IMR-90 (cell line): Measurements from ENCODE around the gene VIPR1. TPM values are rescaled to one million over a fixed set of nuclear protein-coding genes. Genes with fewer than 3 reads are reported as not detected.

ENCODE experiments used
- ATAC-seq: fragments of 200-7000 bp; cut with Tn5 transposase; 2 replicates; pipeline ENCODE4 v1.9.1; 2020; ENCODE audit warnings: low read depth, mild to moderate bottlenecking, moderate library complexity
- BruUV-seq: library from RNA; stranded (reverse); fragments of 400-500 nt; replicated peaks from 2 replicates; lab custom pipeline; 2021; lab: Mats Ljungman, UMichigan
- CTCF ChIA-PET: fragments of 300-600 bp; formaldehyde crosslinking; extraction: SDS; loops from one replicate; lab custom pipeline; 2021; ENCODE audit warnings: antibody characterized with exemption; lab: Yijun Ruan, JAX
- POLR2A ChIA-PET: fragments of 300-600 bp; sonication (Branson Sonifier 250); formaldehyde crosslinking; loops from one replicate; lab custom pipeline; 2022; ENCODE audit warnings: antibody characterized with exemption; ENCODE audit not compliant: unreplicated experiment; lab: Charles Lee
- DNase-seq: peaks from one replicate; pipeline ENCODE4 v3.0.0; 2013
- H2AFZ ChIP-seq: replicated peaks from 2 replicates; pipeline ENCODE3; 2013; ENCODE audit warnings: low read length, mild to moderate bottlenecking; ENCODE audit not compliant: poor library complexity
- H2AK5ac ChIP-seq: 2 replicates; pipeline ENCODE4 v1.6.1; 2013; ENCODE audit warnings: low read depth, low read length, inconsistent platforms
- H2AK9ac ChIP-seq: replicated peaks from 2 replicates; pipeline ENCODE3; 2013; ENCODE audit warnings: mild to moderate bottlenecking, low read depth, low read length, moderate library complexity; ENCODE audit not compliant: poor library complexity
- H2BK120ac ChIP-seq: 2 replicates; pipeline ENCODE4 v1.6.1; 2013; ENCODE audit warnings: low read depth, low read length, inconsistent platforms
- H2BK15ac ChIP-seq: 3 replicates; pipeline ENCODE4 v1.6.1; 2013; ENCODE audit warnings: low read depth, low read length, inconsistent platforms
- H2BK20ac ChIP-seq: 2 replicates; pipeline ENCODE4 v1.6.1; 2013; ENCODE audit warnings: low read depth, mild to moderate bottlenecking, inconsistent platforms, low read length, moderate library complexity
- H2BK5ac ChIP-seq: 2 replicates; pipeline ENCODE4 v1.6.1; 2013; ENCODE audit warnings: mild to moderate bottlenecking, low read depth, low read length, inconsistent platforms; ENCODE audit not compliant: poor library complexity, severe bottlenecking
- H3K14ac ChIP-seq: replicated peaks from 2 replicates; pipeline ENCODE4 v1.6.1; 2013; ENCODE audit warnings: low read depth, low read length, inconsistent platforms
- H3K18ac ChIP-seq: 2 replicates; pipeline ENCODE4 v1.6.1; 2013; ENCODE audit warnings: low read depth, low read length, control low read depth
- H3K23ac ChIP-seq: 2 replicates; pipeline ENCODE4 v1.6.1; 2013; ENCODE audit warnings: low read depth, low read length, inconsistent platforms
- H3K27ac ChIP-seq: 2 replicates; pipeline ENCODE4 v1.5.1; 2013; ENCODE audit warnings: mild to moderate bottlenecking, control low read depth, low read length; ENCODE audit not compliant: insufficient read depth
- H3K27me3 ChIP-seq: 2 replicates; pipeline ENCODE4 v1.6.1; 2013; ENCODE audit warnings: low read length; ENCODE audit not compliant: control insufficient read depth, insufficient read depth
- H3K36me3 ChIP-seq: 2 replicates; pipeline ENCODE4 v1.6.1; 2013; ENCODE audit warnings: low read length, mixed read lengths; ENCODE audit not compliant: control insufficient read depth, insufficient read depth
- H3K4ac ChIP-seq: 2 replicates; pipeline ENCODE4 v1.6.1; 2013; ENCODE audit warnings: low read depth, low read length, inconsistent platforms
- H3K4me1 ChIP-seq: 2 replicates; pipeline ENCODE4 v1.6.1; 2013; ENCODE audit warnings: low read length, mixed read lengths; ENCODE audit not compliant: control insufficient read depth, insufficient read depth
- H3K4me2 ChIP-seq: 2 replicates; pipeline ENCODE4 v1.6.1; 2013; ENCODE audit warnings: low read depth, mild to moderate bottlenecking, control low read depth, low read length, moderate library complexity
- H3K4me3 ChIP-seq: 2 replicates; pipeline ENCODE4 v1.5.1; 2013; ENCODE audit warnings: low read depth, mild to moderate bottlenecking, control low read depth, low read length, moderate library complexity; ENCODE audit not compliant: insufficient read depth
- H3K56ac ChIP-seq: 2 replicates; pipeline ENCODE4 v1.6.1; 2013; ENCODE audit warnings: low read length, inconsistent platforms; ENCODE audit not compliant: insufficient read depth; ENCODE audit errors: extremely low read depth
- H3K79me1 ChIP-seq, 2 experiments: 2 replicates each; pipeline ENCODE4 v1.6.1; 2013; ENCODE audit warnings: low read length in 2 of 2, inconsistent platforms in 1 of 2, low read depth in 1 of 2
- H3K9ac ChIP-seq: 2 replicates; pipeline ENCODE4 v1.6.1; 2013; ENCODE audit warnings: low read depth, low read length, control low read depth
- H3K9me1 ChIP-seq: 2 replicates; pipeline ENCODE4 v1.6.1; 2013; ENCODE audit warnings: low read length, inconsistent platforms; ENCODE audit not compliant: insufficient read depth
- H3K9me3 ChIP-seq: 2 replicates; pipeline ENCODE4 v1.6.1; 2013; ENCODE audit warnings: low read length; ENCODE audit not compliant: control insufficient read depth, insufficient read depth
- H4K20me1 ChIP-seq: 2 replicates; pipeline ENCODE4 v1.6.1; 2013; ENCODE audit warnings: low read length, inconsistent platforms; ENCODE audit not compliant: insufficient read depth
- H4K5ac ChIP-seq: 2 replicates; pipeline ENCODE4 v1.6.1; 2013; ENCODE audit warnings: mild to moderate bottlenecking, low read depth, low read length, control low read depth
- H4K8ac ChIP-seq, 2 experiments: 2 replicates each; pipeline ENCODE4 v1.6.1; 2013; ENCODE audit warnings: low read depth in 2 of 2, low read length in 2 of 2, control low read depth in 1 of 2, inconsistent platforms in 1 of 2
- H4K91ac ChIP-seq: 2 replicates; pipeline ENCODE4 v1.6.1; 2013; ENCODE audit warnings: low read depth, low read length, inconsistent platforms; ENCODE audit not compliant: insufficient read depth
- BHLHE40 ChIP-seq: fragments of 150-350 bp; IDR thresholded peaks from 2 replicates; pipeline ENCODE4 v1.6.1; 2016; ENCODE audit warnings: mild to moderate bottlenecking, low read depth, low read length
- CEBPB ChIP-seq: IDR thresholded peaks from 2 replicates; pipeline ENCODE4 v1.6.1; 2012; ENCODE audit warnings: low read depth, low read length, improper control_type of control experiment
- FOS ChIP-seq: fragments of 150-350 bp; IDR thresholded peaks from 2 replicates; pipeline ENCODE4 v1.6.1; 2016; ENCODE audit warnings: low read depth, low read length
- POLR2A ChIP-seq: IDR thresholded peaks from 2 replicates; pipeline ENCODE4 v1.6.1; 2012; ENCODE audit warnings: mild to moderate bottlenecking, low read depth, low read length
- RCOR1 ChIP-seq: IDR thresholded peaks from 2 replicates; pipeline ENCODE4 v1.6.1; 2012; ENCODE audit warnings: mild to moderate bottlenecking, low read length, improper control_type of control experiment; ENCODE audit not compliant: insufficient replicate concordance
- USF2 ChIP-seq: fragments of 150-350 bp; IDR thresholded peaks from 2 replicates; pipeline ENCODE4 v1.6.1; 2017; ENCODE audit warnings: mild to moderate bottlenecking, antibody characterized with exemption, low read length, low read depth
- WGBS, 2 experiments: methylation state at CpG; one replicate each; pipeline versions ENCODE4 v1.1.5 to v1.1.7; 2013; ENCODE audit warnings: missing lambda C conversion rate in 2 of 2; ENCODE audit not compliant: insufficient read length in 1 of 2; ENCODE audit errors: extremely low coverage in 2 of 2; 5-methylcytosine and 5-hydroxymethylcytosine counted together
- dilution Hi-C: fragments of 300-500 bp; cut with HindIII; formaldehyde crosslinking; loops from one replicate; pipeline ENCODE4 v1.14.3; 2018; ENCODE audit warnings: low sequenced_read_pairs; ENCODE audit not compliant: unreplicated experiment
- in situ Hi-C: fragments of 300-500 bp; cut with MboI; formaldehyde crosslinking; loops from 3 replicates; pipeline ENCODE4 v1.14.3; 2019; ENCODE audit warnings: low sequenced_read_pairs, inconsistent platforms, mixed read lengths
- intact Hi-C: fragments of 100-400 bp; cut with micrococcal nuclease; formaldehyde crosslinking; loops from 2 replicates; pipeline ENCODE4 v1.10.0; 2022
- polyA plus RNA-seq, 3 experiments: library from polyadenylated mRNA; depleted of rRNA; stranded (reverse); fragments of >200 nt; gene quantifications; 2 replicates each; pipeline ENCODE4 v1.2.3, GENCODE V29; 2012; ENCODE audit warnings: low replicate concordance in 1 of 3
- total RNA-seq: library from RNA; depleted of rRNA; stranded (reverse); fragments of >200 nt; gene quantifications from 2 replicates; pipeline ENCODE4 v1.2.3, GENCODE V29; 2012

VIPR1 gene
- total and polyA plus RNA-seq, 2 of the 4 experiments (the other 2 are of a cell fraction) = not detected

GRCh38 chr3:42531470-42531869 lies 29.0 kb downstream of the VIPR1 start:
- Histone ChIP-seq H4K91ac (no peak overlapping the region), H4K20me1 (no peaks in the 10 kb centered on the region), H3K9me3 (no peaks in the 10 kb centered on the region), H3K9me1 (no peaks in the 10 kb centered on the region), H3K27me3 (peaks cover 19% of the 10 kb centered on the region), H2BK20ac (no peak overlapping the region), H3K36me3 (no peaks in the 10 kb centered on the region), H3K27ac (no peak overlapping the region), H3K4ac (no peak overlapping the region), H3K4me1 (no peaks in the 10 kb centered on the region), H3K9ac (no peak overlapping the region), H2AK5ac (no peak overlapping the region), H3K14ac (no peak overlapping the region), H2AFZ (peak overlapping the region; percentile 19), H3K56ac (no peak overlapping the region), H3K18ac (no peak overlapping the region), H2BK15ac (no peak overlapping the region), H2BK120ac (no peak overlapping the region), H3K23ac (no peak overlapping the region), H4K8ac (no peak overlapping the region), H3K79me1 (no peaks in the 10 kb centered on the region), H3K4me2 (no peak overlapping the region), H3K4me3 (no peak overlapping the region), H2AK9ac (no peak overlapping the region), H4K5ac (no peak overlapping the region), H2BK5ac (no peak overlapping the region)
- no TSS peak for BruUV-seq
- DNase-seq = no peak
- ChIA-PET POLR2A (no interaction called here), CTCF (no interaction called here)
- no peak for TF ChIP-seq BHLHE40
- no peak for TF ChIP-seq CEBPB
- TF ChIP-seq USF2 = no peak
- TF ChIP-seq FOS = no peak
- TF ChIP-seq POLR2A = no peak
- no peak for TF ChIP-seq RCOR1
- no peak for ATAC-seq
- dilution Hi-C loops (no loop called here), intact Hi-C loops (no loop called here), in situ Hi-C loops (loop anchor here (10.0 kb wide), 1 partner anchor 277 kb away; no protein-coding TSS in a partner anchor)
- WGBS, 2 experiments = 0% methylated on average over 1 of the region's 6 CpGs; no CpG with 5 or more reads in 1 of the 2 experiments
